Measurements from ENCODE around the gene PTF1A. TPM values are rescaled to one million over a fixed set of nuclear protein-coding genes. Genes with fewer than 3 reads are reported as not detected.
A peak's percentile ranks its signal among the peaks of the same experiment; 100 is the strongest.

PTF1A gene
- not detected for total RNA-seq

GRCh38 chr10:23191764-23192711 is at the start of gene PTF1A:
PTF1A (plus strand) TSS chr10:23192312; CDS start chr10:23192531, 219 bp downstream.
- peaks cover 12 to 100% (median 25%) of the 10 kb centered on the region in 4 donors for H3K27me3 ChIP-seq
- H3K27ac ChIP-seq = no peak within 1 kb of the TSS
- no peaks in the 10 kb centered on the region for H3K9me3 ChIP-seq
- WGBS, 2 donors = no CpG with 5 or more reads among the region's 107 CpGs
- DNase-seq = no peak
- H3K36me3 ChIP-seq = no peaks in the 10 kb centered on the region
- H3K4me1 ChIP-seq = peaks cover 0 to 34% (median 13%) of the 10 kb centered on the region in 3 donors
- intact Hi-C loops (cut with DNase I) = no loop called here
- TF ChIP-seq CTCF (IDR thresholded peaks at IDR 0.05) (no peak), POLR2A (IDR thresholded peaks at IDR 0.05) (no peak)
- H3K4me3 ChIP-seq = peak within 1 kb of the TSS in 2 of 4 donors; percentile 4 to 34

DNA sequence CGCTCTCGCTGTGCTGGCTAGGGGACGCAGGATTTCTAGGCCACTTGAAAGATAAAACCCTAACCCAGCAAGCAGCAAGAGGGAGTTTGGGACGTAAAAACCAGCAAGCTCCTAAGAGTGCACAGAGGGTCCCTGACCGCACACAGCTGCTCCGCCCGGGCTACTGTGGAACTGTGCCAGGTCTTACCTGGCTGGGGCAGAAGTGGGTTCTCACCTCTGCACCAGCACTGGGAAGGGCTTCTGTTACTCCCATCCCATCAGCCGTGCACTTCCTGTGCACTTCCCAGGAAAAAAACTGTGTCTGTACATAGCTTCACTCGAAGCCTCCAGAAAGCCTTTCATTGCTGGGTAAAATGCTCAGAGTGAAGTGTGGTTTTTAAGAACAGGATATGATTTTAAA is 45.9 kb upstream of the PTF1A start:
- 80 to 81% methylated on average over 6 to 9 of the region's 9 CpGs for WGBS, 2 donors
- peaks cover 0 to 6% (median 0%) of the 10 kb centered on the region in 4 donors for H3K27me3 ChIP-seq
- TF ChIP-seq CTCF (IDR thresholded peaks at IDR 0.05) (no peak), POLR2A (IDR thresholded peaks at IDR 0.05) (no peak)
- H3K4me3 ChIP-seq = no peak overlapping the region
- H3K4me1 ChIP-seq = no peaks in the 10 kb centered on the region
- no peaks in the 10 kb centered on the region for H3K9me3 ChIP-seq
- DNase-seq = no peak
- no peak overlapping the region for H3K27ac ChIP-seq
- intact Hi-C loops (cut with DNase I) = no loop called here
- no peaks in the 10 kb centered on the region for H3K36me3 ChIP-seq

DNA sequence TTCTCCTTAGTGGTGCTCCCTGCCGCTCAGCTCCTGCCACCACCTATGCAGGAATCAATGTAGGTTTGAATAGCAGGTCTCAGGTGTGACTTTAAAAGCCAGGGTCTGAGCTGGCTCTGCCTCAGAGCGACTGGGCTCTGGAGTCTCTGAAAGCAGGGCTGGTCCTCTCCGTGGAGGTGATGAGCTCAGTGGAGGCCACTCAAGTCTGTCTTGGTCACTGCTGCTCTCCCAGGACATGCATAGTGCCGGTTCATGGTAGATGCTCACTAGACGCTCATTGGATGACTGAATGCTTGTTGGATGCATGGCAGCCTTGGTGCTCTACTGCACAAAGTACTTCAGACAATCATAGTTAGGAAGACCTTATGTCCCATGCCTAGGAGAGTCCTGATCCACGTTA is 45.1 kb upstream of the PTF1A start:
- H3K36me3 ChIP-seq = no peaks in the 10 kb centered on the region
- H3K4me1 ChIP-seq = no peaks in the 10 kb centered on the region
- H3K27me3 ChIP-seq = peaks cover 0 to 6% (median 0%) of the 10 kb centered on the region in 4 donors
- no peak for DNase-seq
- intact Hi-C loops (cut with DNase I) = no loop called here
- WGBS, 2 donors = 73 to 74% methylated on average over 2 to 3 of the region's 6 CpGs
- TF ChIP-seq CTCF (IDR thresholded peaks at IDR 0.05) = no peak
- no peak for TF ChIP-seq POLR2A (IDR thresholded peaks at IDR 0.05)
- H3K27ac ChIP-seq = no peak overlapping the region
- H3K4me3 ChIP-seq = no peak overlapping the region
- no peaks in the 10 kb centered on the region for H3K9me3 ChIP-seq

- 90 to 91% methylated on average over 19 of the region's 19 CpGs for WGBS, 2 donors
- no peak overlapping the region for H3K27ac ChIP-seq
- H3K4me3 ChIP-seq = no peak overlapping the region
- H3K4me1 ChIP-seq = no peaks in the 10 kb centered on the region
- TF ChIP-seq CTCF (IDR thresholded peaks at IDR 0.05) = no peak
- TF ChIP-seq POLR2A (IDR thresholded peaks at IDR 0.05) = no peak
- intact Hi-C loops (cut with DNase I) = no loop called here
- DNase-seq = no peak
- H3K36me3 ChIP-seq = no peaks in the 10 kb centered on the region
- peaks cover 0 to 6% (median 0%) of the 10 kb centered on the region in 4 donors for H3K27me3 ChIP-seq
- no peaks in the 10 kb centered on the region for H3K9me3 ChIP-seq
These were observed 43.9 kb upstream of the PTF1A start for GRCh38 chr10:23148214-23148613.

GRCh38 chr10:23150091-23150490 is 42.0 kb upstream of the PTF1A start:
- WGBS, 2 donors = 74 to 75% methylated on average over 3 to 4 of the region's 4 CpGs
- peaks cover 0 to 10% (median 0%) of the 10 kb centered on the region in 4 donors for H3K27me3 ChIP-seq
- intact Hi-C loops (cut with DNase I) = loop anchor here (10.0 kb wide), 1 partner anchor 1045 kb away; no protein-coding TSS in a partner anchor
- no peak for DNase-seq
- no peaks in the 10 kb centered on the region for H3K9me3 ChIP-seq
- H3K27ac ChIP-seq = no peak overlapping the region
- TF ChIP-seq POLR2A (IDR thresholded peaks at IDR 0.05) = no peak
- TF ChIP-seq CTCF (IDR thresholded peaks at IDR 0.05) = no peak
- no peaks in the 10 kb centered on the region for H3K4me1 ChIP-seq
- H3K4me3 ChIP-seq = no peak overlapping the region
- H3K36me3 ChIP-seq = no peaks in the 10 kb centered on the region

Measured in esophagus squamous epithelium (tissue), 5 donors.